Gastrocnemius medialis (tissue), 4 donors: Measurements from ENCODE around the gene APLP2. TPM values are rescaled to one million over a fixed set of nuclear protein-coding genes. Genes with fewer than 3 reads are reported as not detected.

Source experiments
- ATAC-seq, 2 donors: fragments of 150-250 bp; one replicate each; pipeline ENCODE4 v1.9.1; 2016
- DNase-seq, 2 donors: peaks; one replicate each; pipeline ENCODE4 v3.0.0-alpha.2; 2019
- H3K27ac ChIP-seq, 4 donors: fragments of 200-600 bp; sonication (generic); 1 replicate in 1 of 4; 2 replicates in 3 of 4; pipeline ENCODE4 v1.5.1; 2016 to 2018; ENCODE audit warnings: mild to moderate bottlenecking in 2 of 4, moderate library complexity in 1 of 4
- H3K27me3 ChIP-seq, 3 donors: fragments of 200-600 bp; sonication (generic) in 2 of 3; 1 replicate in 1 of 3; 2 replicates in 2 of 3; pipeline versions ENCODE4 v1.5.1 to v1.6.0; 2016 to 2019; ENCODE audit warnings: mild to moderate bottlenecking in 1 of 3, moderate library complexity in 1 of 3
- H3K36me3 ChIP-seq, 2 donors: fragments of 200-600 bp; sonication (generic) in 1 of 2; one replicate each; pipeline ENCODE4 v1.5.1; 2017 to 2018
- H3K4me1 ChIP-seq, 2 donors: fragments of 200-600 bp; sonication (generic) in 1 of 2; one replicate each; pipeline ENCODE4 v1.5.1; 2016 to 2017; ENCODE audit warnings: mild to moderate bottlenecking in 2 of 2
- H3K4me3 ChIP-seq, 4 donors: fragments of 200-600 bp; sonication (generic) in 3 of 4; 1 replicate in 1 of 4; 2 replicates in 3 of 4; pipeline ENCODE4 v1.5.1; 2016 to 2019; ENCODE audit warnings: mild to moderate bottlenecking in 2 of 4
- H3K9me3 ChIP-seq, 3 donors: fragments of 200-600 bp; sonication (generic) in 2 of 3; 1 replicate in 1 of 3; 2 replicates in 2 of 3; pipeline ENCODE4 v1.5.1; 2016 to 2019
- CTCF ChIP-seq, 5 experiments: fragments of 450-650 bp in 3 of 5; fragments of 200-600 bp in 2 of 5; sonication (generic) in 2 of 5; IDR thresholded peaks in 4 of 5; conservative IDR thresholded peaks in 1 of 5; 1 replicate in 4 of 5; 2 replicates in 1 of 5; pipeline ENCODE4 v1.5.1; 2016 to 2019; ENCODE audit warnings: antibody characterized with exemption in 5 of 5, mild to moderate bottlenecking in 3 of 5, moderate library complexity in 3 of 5
- POLR2A ChIP-seq, 2 donors: fragments of 450-650 bp; IDR thresholded peaks; one replicate each; pipeline ENCODE4 v1.6.1; 2017; ENCODE audit warnings: antibody characterized with exemption in 2 of 2, mild to moderate bottlenecking in 2 of 2, moderate library complexity in 2 of 2
- in situ Hi-C, 4 donors: fragments of 200-750 bp; cut with MboI; loops; one replicate each; pipeline versions ENCODE4 v1.15.0 to v1.8.0; 2017; ENCODE audit warnings: low sequenced_read_pairs in 4 of 4
- intact Hi-C: fragments of 100-400 bp; cut with DNase I; formaldehyde crosslinking; loops from one replicate; pipeline ENCODE4 v1.15.1; 2023; ENCODE audit warnings: low total_unique reads
- total RNA-seq, 4 donors: library from RNA; depleted of rRNA; stranded (reverse); fragments of >200 nt; gene quantifications; one replicate each; pipeline versions ENCODE4 v1.1.0 to v1.2.3, GENCODE V29; 2016

APLP2 gene
- total RNA-seq, 4 donors from 2014 or later: 80.4 to 110 (median 82.1) TPM

GRCh38 chr11:130114726-130115125 is 45.0 kb downstream of the APLP2 start:
- in situ Hi-C loops: no loop called here
- ATAC-seq (no peak), DNase-seq (no peak)
- Histone ChIP-seq H3K27me3 (no peaks in the 10 kb centered on the region), H3K4me1 (peaks cover 8 to 16% of the 10 kb centered on the region in 2 donors), H3K9me3 (no peaks in the 10 kb centered on the region), H3K36me3 (peaks cover 0 to 27% of the 10 kb centered on the region in 2 donors), H3K27ac (no peak overlapping the region), H3K4me3 (no peak overlapping the region)
- intact Hi-C loops: no loop called here
- no peak for TF ChIP-seq CTCF (IDR thresholded peaks at IDR 0.05 in 4 of 5, conservative IDR thresholded peaks at IDR 0.05 in 1 of 5)
- TF ChIP-seq POLR2A (IDR thresholded peaks at IDR 0.05): no peak

DNA sequence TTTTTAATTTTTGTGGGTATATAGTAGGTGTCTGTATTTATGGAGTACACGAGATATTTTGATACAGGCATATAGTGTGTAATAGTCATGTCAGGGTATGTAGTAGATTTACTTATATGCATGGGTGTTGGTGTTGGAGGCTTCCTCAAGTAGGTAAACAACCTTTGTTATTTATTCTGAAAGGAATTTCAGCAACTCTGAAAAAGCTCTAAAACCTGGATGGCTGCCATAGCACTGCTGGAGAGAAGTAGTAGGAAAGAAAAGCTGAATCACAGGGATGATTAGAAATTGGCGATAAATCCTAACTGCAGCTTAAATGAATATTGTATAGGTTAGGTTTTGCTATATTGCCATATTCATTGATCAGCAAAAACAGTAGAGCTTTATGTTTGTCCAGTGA is 45.5 kb downstream of the APLP2 start:
- Histone ChIP-seq H3K27ac (no peak overlapping the region), H3K27me3 (no peaks in the 10 kb centered on the region), H3K4me3 (no peak overlapping the region), H3K9me3 (no peaks in the 10 kb centered on the region), H3K36me3 (peaks cover 0 to 23% of the 10 kb centered on the region in 2 donors), H3K4me1 (peaks cover 13 to 16% of the 10 kb centered on the region in 2 donors)
- in situ Hi-C loops: no loop called here
- intact Hi-C loops: no loop called here
- TF ChIP-seq CTCF (IDR thresholded peaks at IDR 0.05 in 4 of 5, conservative IDR thresholded peaks at IDR 0.05 in 1 of 5) (no peak), POLR2A (IDR thresholded peaks at IDR 0.05) (no peak)
- DNase-seq (no peak), ATAC-seq (no peak)

GRCh38 chr11:130118165-130118564 is 48.5 kb downstream of the APLP2 start:
- DNase-seq (no peak), ATAC-seq (no peak)
- TF ChIP-seq POLR2A (IDR thresholded peaks at IDR 0.05) (no peak), CTCF (IDR thresholded peaks at IDR 0.05 in 4 of 5, conservative IDR thresholded peaks at IDR 0.05 in 1 of 5) (no peak)
- H3K9me3 ChIP-seq: no peaks in the 10 kb centered on the region
- no peak overlapping the region for H3K4me3 ChIP-seq
- no peak overlapping the region for H3K27ac ChIP-seq
- in situ Hi-C loops: no loop called here
- H3K4me1 ChIP-seq: peaks cover 13 to 16% of the 10 kb centered on the region in 2 donors
- intact Hi-C loops: no loop called here
- H3K36me3 ChIP-seq: peaks cover 0 to 12% of the 10 kb centered on the region in 2 donors
- no peaks in the 10 kb centered on the region for H3K27me3 ChIP-seq

DNA sequence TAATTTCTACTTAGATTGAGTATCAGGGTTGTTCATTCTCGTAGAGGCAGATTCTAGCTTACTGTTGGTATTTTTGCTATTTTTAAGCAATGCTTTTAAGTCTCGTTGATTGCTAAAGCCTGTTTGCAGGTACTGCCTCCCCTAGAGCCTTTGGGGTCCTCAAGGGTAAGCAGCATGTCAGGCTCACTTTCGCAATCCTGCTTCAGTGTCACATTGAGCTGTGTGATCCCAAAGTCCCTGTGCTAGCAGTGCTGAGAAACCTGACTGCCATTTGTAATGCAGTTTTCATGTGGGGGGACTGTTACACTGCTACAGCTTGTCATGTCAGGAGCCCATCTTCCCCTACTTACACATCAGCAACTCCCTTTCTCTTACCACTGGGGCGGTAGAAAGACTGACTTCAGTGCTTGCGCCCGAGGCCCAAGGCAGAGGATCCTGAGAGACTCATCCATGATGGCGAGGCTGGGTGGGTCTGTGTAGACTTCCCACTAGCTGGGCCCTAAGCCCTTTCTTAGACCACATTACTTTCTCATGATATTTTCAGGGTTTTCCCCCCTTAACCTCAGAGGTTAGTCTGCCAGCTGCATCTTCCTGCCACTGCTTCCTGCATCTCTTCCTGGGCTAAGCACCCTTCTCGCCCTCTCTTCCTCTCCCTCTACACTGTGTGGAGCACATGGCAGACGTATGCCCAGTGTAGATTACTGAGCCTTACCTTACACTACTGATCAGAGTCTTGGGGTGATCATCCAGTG is 49.1 kb downstream of the APLP2 start:
- in situ Hi-C loops (no loop called here), intact Hi-C loops (no loop called here)
- Histone ChIP-seq H3K4me1 (peaks cover 14 to 16% of the 10 kb centered on the region in 2 donors), H3K27me3 (no peaks in the 10 kb centered on the region), H3K36me3 (peaks cover 0 to 19% of the 10 kb centered on the region in 2 donors), H3K9me3 (no peaks in the 10 kb centered on the region), H3K27ac (no peak overlapping the region), H3K4me3 (no peak overlapping the region)
- TF ChIP-seq POLR2A (IDR thresholded peaks at IDR 0.05) (no peak), CTCF (IDR thresholded peaks at IDR 0.05 in 4 of 5, conservative IDR thresholded peaks at IDR 0.05 in 1 of 5) (no peak)
- no peak for ATAC-seq
- no peak for DNase-seq
